Prostate gland (tissue), 2 donors: ENCODE results near the gene HS3ST6.

Source experiments
- CTCF ChIP-seq, 4 experiments: fragments of 200-600 bp in 2 of 4; fragments of 450-650 bp in 2 of 4; sonication (generic) in 2 of 4; IDR thresholded peaks; 1 replicate in 3 of 4; 2 replicates in 1 of 4; pipeline ENCODE4 v1.5.1; 2016 to 2019; ENCODE audit warnings: antibody characterized with exemption in 4 of 4, mild to moderate bottlenecking in 2 of 4, moderate library complexity in 2 of 4
- POLR2A ChIP-seq: fragments of 450-650 bp; IDR thresholded peaks from one replicate; pipeline ENCODE4 v1.6.1; 2016; ENCODE audit warnings: antibody characterized with exemption, mild to moderate bottlenecking
- POLR2AphosphoS5 ChIP-seq: sonication (generic); formaldehyde crosslinking; IDR thresholded peaks from one replicate; pipeline ENCODE4 v1.6.1; 2017; ENCODE audit warnings: antibody characterized with exemption

DNA sequence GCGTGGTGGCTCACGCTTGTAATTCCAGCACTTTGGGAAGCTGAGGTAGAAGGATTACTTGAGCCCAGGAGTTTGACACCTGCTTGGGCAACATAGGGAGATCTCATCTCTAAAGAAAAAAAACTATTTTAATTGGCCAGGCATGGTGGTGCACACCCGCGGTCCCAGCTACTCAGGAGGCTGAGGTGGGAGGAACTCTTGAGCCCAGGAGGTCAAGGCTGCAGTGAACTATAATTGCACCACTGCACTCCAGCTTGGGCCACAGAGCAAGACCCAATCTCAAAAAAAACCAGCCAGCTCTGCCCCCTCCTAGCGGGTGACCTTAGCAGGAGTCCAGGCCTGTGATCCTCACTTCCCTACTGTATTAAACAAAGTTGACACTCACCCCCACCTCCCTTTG lies 5.9 kb upstream of the HS3ST6 start:
- no peak for TF ChIP-seq CTCF (IDR thresholded peaks at IDR 0.05)
- no peak for TF ChIP-seq POLR2A
- TF ChIP-seq POLR2AphosphoS5, result no peak
